ENCODE measurements around the gene MANF.
"Not testable (repeated sequence)": the region's sequence is repeated elsewhere in the genome, so short reads cannot be mapped to it uniquely, and the experiment has no call there.

- TF ChIP-seq CTCF (IDR thresholded peaks at IDR 0.05 in 8 of 11, conservative IDR thresholded peaks at IDR 0.05 in 3 of 11); POLR2A (IDR thresholded peaks at IDR 0.05); POLR2AphosphoS5 (IDR thresholded peaks at IDR 0.05): not testable (repeated sequence)
Observed at GRCh38 chr3:51387281-51387680, 2.2 kb downstream of the MANF start.
